Measurements from ENCODE around the gene PDCD1. TPM values are rescaled to one million over a fixed set of nuclear protein-coding genes. Genes with fewer than 3 reads are reported as not detected.

PDCD1 gene
- total RNA-seq, 5 donors from 2014 or later (not counting 1 experiment from before 2014, with no cell fraction given) = 1.3 to 6.8 (median 5.2) TPM

DNA sequence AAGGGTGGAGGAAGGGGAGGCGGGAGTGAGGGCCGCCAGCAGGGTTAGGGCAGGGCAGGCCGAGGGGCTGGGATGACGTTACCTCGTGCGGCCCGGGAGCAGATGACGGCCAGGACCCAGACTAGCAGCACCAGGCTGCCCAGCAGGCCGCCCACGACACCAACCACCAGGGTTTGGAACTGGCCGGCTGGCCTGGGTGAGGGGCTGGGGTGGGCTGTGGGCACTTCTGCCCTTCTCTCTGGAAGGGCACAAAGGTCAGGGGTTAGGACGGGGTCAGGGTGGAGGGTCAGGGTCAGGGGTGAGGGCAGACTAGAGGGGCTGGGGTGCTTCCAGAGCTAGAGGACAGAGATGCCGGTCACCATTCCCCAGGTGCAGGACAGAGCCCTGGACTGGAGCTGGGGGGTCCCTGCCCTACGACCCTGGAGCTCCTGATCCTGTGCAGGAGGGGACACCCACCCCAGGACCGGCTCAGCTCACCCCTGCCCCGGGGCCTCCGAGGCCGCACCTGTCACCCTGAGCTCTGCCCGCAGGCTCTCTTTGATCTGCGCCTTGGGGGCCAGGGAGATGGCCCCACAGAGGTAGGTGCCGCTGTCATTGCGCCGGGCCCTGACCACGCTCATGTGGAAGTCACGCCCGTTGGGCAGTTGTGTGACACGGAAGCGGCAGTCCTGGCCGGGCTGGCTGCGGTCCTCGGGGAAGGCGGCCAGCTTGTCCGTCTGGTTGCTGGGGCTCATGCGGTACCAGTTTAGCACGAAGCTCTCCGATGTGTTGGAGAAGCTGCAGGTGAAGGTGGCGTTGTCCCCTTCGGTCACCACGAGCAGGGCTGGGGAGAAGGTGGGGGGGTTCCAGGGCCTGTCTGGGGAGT, 6.3 kb downstream of the PDCD1 start:
- H3K4me3 ChIP-seq (ENCODE audit: control insufficient read depth in 1 of 2, extremely low read depth in 1 of 2, low read length in 1 of 2) = no peak overlapping the region
- peaks cover 0 to 5% of the 10 kb centered on the region in 2 donors for H3K36me3 ChIP-seq (ENCODE audit: control insufficient read depth in 2 of 2, extremely low read depth in 1 of 2, insufficient read depth in 1 of 2, low read length in 1 of 2)
- 91% methylated on average over 35 of the region's 39 CpGs for WGBS (ENCODE audit: insufficient coverage)
- peaks cover 0 to 41% of the 10 kb centered on the region in 2 experiments for H3K4me1 ChIP-seq (ENCODE audit: control insufficient read depth in 1 of 2, extremely low read depth in 1 of 2, insufficient read depth in 2 of 2, low read length in 2 of 2)
- Mint-ChIP-seq H3K4me1 (peaks cover 6 to 13% (median 6%) of the 10 kb centered on the region in 3 donors), H3K27me3 (no peaks in the 10 kb centered on the region), H3K27ac (no peak overlapping the region), H3K36me3 (no peaks in the 10 kb centered on the region), H3K9me3 (no peaks in the 10 kb centered on the region), H3K4me3 (no peak overlapping the region)
- ChIA-PET POLR2A (no interaction called here), CTCF (interaction anchor here in 1 of 2 donors (0.5 kb wide), 1 partner anchor 21 kb away, joined by 4 read pairs; no protein-coding TSS in a partner anchor)
- DNase-seq (peak in 1 of 35 experiments; percentile 19), ATAC-seq (replicated peaks in 1 of 4) (no peak)
- no peaks in the 10 kb centered on the region for H3K9me3 ChIP-seq
- H3K27me3 ChIP-seq (replicated peaks in 1 of 2; ENCODE audit: control insufficient read depth in 2 of 2, extremely low read depth in 1 of 2, insufficient read depth in 2 of 2, low read length in 1 of 2) = peaks cover 0 to 7% of the 10 kb centered on the region in 2 experiments
- H3K27ac ChIP-seq (ENCODE audit: low read length) = no peak overlapping the region

DNA sequence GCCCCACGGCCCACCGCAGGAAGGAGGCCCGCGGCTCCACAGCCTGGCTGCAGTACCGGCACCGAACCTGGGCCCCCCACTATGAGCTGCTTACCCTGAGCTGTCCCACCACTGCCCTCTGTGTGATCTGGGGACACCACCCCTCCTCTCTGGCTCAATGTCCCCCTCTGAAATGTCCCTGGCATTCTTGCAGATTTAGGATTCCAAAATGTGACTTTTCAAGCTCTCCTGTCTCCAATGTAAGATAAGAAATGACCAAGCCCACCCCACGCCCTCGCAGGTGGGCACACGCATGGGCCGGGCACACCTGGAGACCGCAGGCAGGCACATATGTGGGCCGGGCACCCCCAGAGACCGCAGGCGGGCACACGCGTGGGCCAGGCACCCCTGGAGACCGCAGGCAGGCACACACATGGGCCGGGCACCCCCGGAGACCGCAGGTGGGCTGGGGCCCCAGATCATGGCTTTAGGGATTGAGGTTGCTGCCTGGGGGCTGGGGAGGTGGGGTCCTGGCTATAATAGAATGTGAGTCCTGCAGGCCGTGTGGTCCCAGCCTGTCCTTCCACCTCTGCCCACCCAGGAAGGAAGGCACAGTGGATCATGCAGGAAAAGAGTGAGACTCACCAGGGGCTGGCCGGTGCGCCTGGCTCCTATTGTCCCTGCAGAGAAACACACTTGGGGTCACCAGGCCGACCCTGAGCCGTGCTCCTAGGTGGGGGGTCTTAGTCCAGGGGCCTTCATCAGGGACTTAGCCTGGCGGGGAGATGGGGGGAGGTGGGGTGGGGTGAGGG, 7.2 kb downstream of the PDCD1 start:
- CTCF ChIA-PET = interaction anchor here in 1 of 2 donors (0.5 kb wide), 1 partner anchor 22 kb away, joined by 4 read pairs; no protein-coding TSS in a partner anchor
- peaks cover 2 to 10% (median 4%) of the 10 kb centered on the region in 3 donors for H3K4me1 Mint-ChIP-seq
- no peak overlapping the region for H3K27ac Mint-ChIP-seq

DNA sequence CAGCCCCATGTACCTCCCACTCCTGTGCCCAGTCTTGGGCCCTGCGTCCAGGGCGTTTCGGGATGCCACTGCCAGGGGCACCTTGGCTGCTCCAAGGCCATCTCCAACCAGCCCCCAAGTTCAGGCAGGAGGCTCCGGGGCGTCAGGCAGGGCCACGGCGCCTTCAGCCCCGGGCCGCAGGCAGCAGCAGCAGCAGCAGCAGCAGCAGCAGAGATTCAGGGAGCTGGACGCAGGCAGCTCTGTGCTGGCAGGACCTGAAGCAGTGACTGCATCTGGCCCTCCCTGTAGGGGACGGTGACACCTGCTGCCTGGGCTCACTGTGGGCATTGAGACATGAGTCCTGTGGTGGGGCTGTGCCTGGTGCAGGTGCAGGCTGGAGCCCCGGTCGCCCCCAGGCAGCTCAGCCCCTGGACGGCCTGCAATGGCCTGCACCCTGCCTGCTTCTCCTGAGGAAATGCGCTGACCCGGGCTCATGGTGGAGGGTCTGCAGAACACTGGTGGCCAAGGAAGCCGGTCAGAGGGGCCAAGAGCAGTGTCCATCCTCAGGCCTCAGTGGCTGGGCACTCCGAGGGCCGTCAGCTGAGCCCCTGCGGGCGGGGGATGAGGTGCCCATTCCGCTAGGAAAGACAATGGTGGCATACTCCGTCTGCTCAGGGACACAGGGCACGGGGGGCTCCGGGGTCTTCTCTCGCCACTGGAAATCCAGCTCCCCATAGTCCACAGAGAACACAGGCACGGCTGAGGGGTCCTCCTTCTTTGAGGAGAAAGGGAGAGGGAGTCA, 8.0 kb downstream of the PDCD1 start:
- no peak overlapping the region for H3K27ac ChIP-seq (ENCODE audit: low read length)
- H3K36me3 ChIP-seq (ENCODE audit: control insufficient read depth in 2 of 2, extremely low read depth in 1 of 2, insufficient read depth in 1 of 2, low read length in 1 of 2) = peaks cover 0 to 5% of the 10 kb centered on the region in 2 donors
- H3K9me3 ChIP-seq = no peaks in the 10 kb centered on the region
- Mint-ChIP-seq H3K9me3 (no peaks in the 10 kb centered on the region), H3K4me3 (no peak overlapping the region), H3K27ac (no peak overlapping the region), H3K36me3 (no peaks in the 10 kb centered on the region), H3K27me3 (peaks cover 0 to 2% of the 10 kb centered on the region in 2 donors), H3K4me1 (peaks cover 7 to 11% (median 10%) of the 10 kb centered on the region in 3 donors)
- CTCF ChIA-PET = interaction anchor here in 1 of 2 donors (0.6 kb wide), 1 partner anchor 1641 kb away, joined by 3 read pairs; no protein-coding TSS in a partner anchor
- DNase-seq (no peak), ATAC-seq (replicated peaks in 1 of 4) (no peak)
- POLR2A ChIA-PET = no interaction called here
- H3K4me1 ChIP-seq (ENCODE audit: control insufficient read depth in 1 of 2, extremely low read depth in 1 of 2, insufficient read depth in 2 of 2, low read length in 2 of 2) = peaks cover 0 to 32% of the 10 kb centered on the region in 2 experiments
- WGBS (ENCODE audit: insufficient coverage) = 93% methylated on average over 20 of the region's 27 CpGs
- H3K4me3 ChIP-seq (ENCODE audit: control insufficient read depth in 1 of 2, extremely low read depth in 1 of 2, low read length in 1 of 2) = no peak overlapping the region
- H3K27me3 ChIP-seq (replicated peaks in 1 of 2; ENCODE audit: control insufficient read depth in 2 of 2, extremely low read depth in 1 of 2, insufficient read depth in 2 of 2, low read length in 1 of 2) = peaks cover 0 to 7% of the 10 kb centered on the region in 2 experiments

More for the DNA sequence above, 7.2 kb downstream of the PDCD1 start:
- WGBS (ENCODE audit: insufficient coverage) = 94% methylated on average over 21 of the region's 26 CpGs
- H3K27me3 ChIP-seq (replicated peaks in 1 of 2; ENCODE audit: control insufficient read depth in 2 of 2, extremely low read depth in 1 of 2, insufficient read depth in 2 of 2, low read length in 1 of 2) = peaks cover 0 to 7% of the 10 kb centered on the region in 2 experiments
- no peak overlapping the region for H3K27ac ChIP-seq (ENCODE audit: low read length)
- H3K4me3 Mint-ChIP-seq = no peak overlapping the region
- peaks cover 0 to 33% of the 10 kb centered on the region in 2 experiments for H3K4me1 ChIP-seq (ENCODE audit: control insufficient read depth in 1 of 2, extremely low read depth in 1 of 2, insufficient read depth in 2 of 2, low read length in 2 of 2)
- H3K4me3 ChIP-seq (ENCODE audit: control insufficient read depth in 1 of 2, extremely low read depth in 1 of 2, low read length in 1 of 2) = no peak overlapping the region
- no peaks in the 10 kb centered on the region for H3K9me3 Mint-ChIP-seq
- peaks cover 0 to 2% of the 10 kb centered on the region in 2 donors for H3K27me3 Mint-ChIP-seq
- no peaks in the 10 kb centered on the region for H3K9me3 ChIP-seq
- ATAC-seq (replicated peaks in 1 of 4) (no peak), DNase-seq (no peak)
- H3K36me3 Mint-ChIP-seq = no peaks in the 10 kb centered on the region
- POLR2A ChIA-PET = no interaction called here
- H3K36me3 ChIP-seq (ENCODE audit: control insufficient read depth in 2 of 2, extremely low read depth in 1 of 2, insufficient read depth in 1 of 2, low read length in 1 of 2) = peaks cover 0 to 5% of the 10 kb centered on the region in 2 donors

DNA sequence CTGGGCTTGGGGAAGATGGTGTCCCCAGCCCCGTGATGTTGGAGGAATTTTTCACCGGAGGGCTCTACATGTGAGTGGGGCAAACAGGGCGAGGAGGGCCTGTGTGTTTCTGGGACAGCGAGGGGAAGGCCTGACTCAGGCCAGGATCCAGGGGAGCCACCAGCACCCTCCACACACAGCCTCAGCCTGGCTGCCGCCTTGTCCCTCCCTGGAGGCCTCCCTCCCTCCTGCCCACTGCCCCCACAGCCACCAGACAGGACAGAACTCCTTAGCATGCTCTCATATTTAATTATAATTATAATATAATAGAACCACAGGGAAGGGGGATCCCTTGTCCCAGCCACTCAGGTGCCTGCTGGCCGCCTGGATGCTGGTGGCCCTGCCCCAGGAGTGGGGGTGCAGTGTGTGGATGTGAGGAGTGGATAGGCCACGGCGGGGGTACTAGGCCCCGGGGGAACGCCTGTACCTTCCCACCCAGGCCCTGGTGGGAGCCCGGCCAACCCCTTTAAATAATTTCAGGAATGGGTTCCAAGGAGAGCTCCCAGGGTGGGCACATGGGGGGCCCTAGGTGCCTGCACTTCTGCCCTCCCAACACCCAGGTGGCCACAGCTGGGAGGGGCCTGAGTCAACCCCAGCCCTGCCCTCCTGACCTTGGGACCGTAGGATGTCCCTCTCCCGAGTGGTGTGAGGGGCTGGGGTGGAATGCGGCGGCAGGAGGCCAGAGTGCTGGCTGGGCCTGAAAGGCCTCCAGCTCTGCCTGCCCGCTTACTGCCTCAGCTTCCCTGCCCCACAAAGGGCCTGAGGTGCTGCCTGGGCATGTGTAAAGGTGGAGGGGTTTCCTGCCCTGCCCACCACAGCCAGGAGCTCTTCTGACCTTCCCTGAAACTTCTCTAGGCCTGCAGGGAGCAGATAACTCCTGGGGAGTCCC, 8.8 kb downstream of the PDCD1 start:
- H3K36me3 ChIP-seq (ENCODE audit: control insufficient read depth in 2 of 2, extremely low read depth in 1 of 2, insufficient read depth in 1 of 2, low read length in 1 of 2) = peaks cover 0 to 5% of the 10 kb centered on the region in 2 donors
- Mint-ChIP-seq H3K36me3 (no peaks in the 10 kb centered on the region), H3K4me3 (no peak overlapping the region), H3K27ac (no peak overlapping the region), H3K4me1 (peaks cover 15 to 18% (median 16%) of the 10 kb centered on the region in 3 donors), H3K27me3 (peaks cover 0 to 2% of the 10 kb centered on the region in 2 donors), H3K9me3 (no peaks in the 10 kb centered on the region)
- 100% methylated on average over 2 of the region's 16 CpGs for WGBS (ENCODE audit: insufficient coverage)
- peaks cover 4 to 29% of the 10 kb centered on the region in 2 experiments for H3K4me1 ChIP-seq (ENCODE audit: control insufficient read depth in 1 of 2, extremely low read depth in 1 of 2, insufficient read depth in 2 of 2, low read length in 2 of 2)
- no peak overlapping the region for H3K4me3 ChIP-seq (ENCODE audit: control insufficient read depth in 1 of 2, extremely low read depth in 1 of 2, low read length in 1 of 2)
- no peak for DNase-seq
- no peaks in the 10 kb centered on the region for H3K9me3 ChIP-seq
- ChIA-PET POLR2A (no interaction called here), CTCF (no interaction called here)
- H3K27ac ChIP-seq (ENCODE audit: low read length) = no peak overlapping the region
- ATAC-seq (replicated peaks in 1 of 4) = no peak
- peaks cover 0 to 7% of the 10 kb centered on the region in 2 experiments for H3K27me3 ChIP-seq (replicated peaks in 1 of 2; ENCODE audit: control insufficient read depth in 2 of 2, extremely low read depth in 1 of 2, insufficient read depth in 2 of 2, low read length in 1 of 2)

DNA sequence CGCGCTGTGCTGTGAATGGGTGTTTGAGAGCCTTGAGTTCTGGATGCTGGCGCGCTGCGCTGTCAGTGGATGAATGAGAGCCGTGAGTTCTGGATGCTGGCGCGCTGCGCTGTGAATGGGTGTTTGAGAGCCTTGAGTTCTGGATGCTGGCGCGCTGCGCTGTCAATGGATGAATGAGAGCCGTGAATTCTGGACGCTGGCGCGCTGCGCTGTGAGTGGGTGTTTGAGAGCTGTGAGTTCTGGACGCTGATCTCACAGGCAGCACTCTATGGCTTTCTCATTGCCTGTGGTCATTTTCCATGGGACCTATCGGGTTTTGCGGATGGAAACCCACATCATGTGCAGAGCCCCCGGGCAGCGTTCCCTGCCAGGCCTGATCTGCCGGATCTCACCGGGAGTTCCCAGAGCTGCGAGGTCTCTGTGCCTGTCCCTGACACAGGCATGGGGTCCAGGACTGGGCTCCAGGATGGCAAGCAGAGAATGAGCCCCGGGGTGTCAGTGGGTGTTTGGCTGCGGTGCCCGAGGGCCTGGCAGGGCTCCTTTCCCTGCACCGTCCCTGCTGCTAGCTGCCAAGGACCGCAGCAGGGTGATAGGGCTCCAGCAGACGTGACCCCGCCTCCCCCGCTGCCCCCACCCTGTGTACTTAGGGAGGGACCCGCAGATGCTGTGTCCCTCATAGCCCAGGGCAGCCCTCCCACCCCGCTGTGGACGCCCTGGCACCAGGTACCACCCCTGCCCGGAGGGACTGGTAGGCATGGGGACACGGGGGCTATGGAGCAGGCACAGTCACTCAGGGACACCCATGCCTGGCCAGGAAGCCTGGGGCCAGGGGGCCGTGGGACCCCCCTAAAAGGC, 9.7 kb downstream of the PDCD1 start:
- 88% methylated on average over 37 of the region's 39 CpGs for WGBS (ENCODE audit: insufficient coverage)
- peaks cover 8 to 27% of the 10 kb centered on the region in 2 experiments for H3K4me1 ChIP-seq (ENCODE audit: control insufficient read depth in 1 of 2, extremely low read depth in 1 of 2, insufficient read depth in 2 of 2, low read length in 2 of 2)
- no peak overlapping the region for H3K4me3 Mint-ChIP-seq
- no peaks in the 10 kb centered on the region for H3K36me3 Mint-ChIP-seq
- no peak overlapping the region for H3K27ac ChIP-seq (ENCODE audit: low read length)
- peaks cover 20 to 22% (median 21%) of the 10 kb centered on the region in 3 donors for H3K4me1 Mint-ChIP-seq
- POLR2A ChIA-PET = no interaction called here
- ATAC-seq (replicated peaks in 1 of 4) (no peak), DNase-seq (no peak)
- no peaks in the 10 kb centered on the region for H3K9me3 Mint-ChIP-seq
- H3K9me3 ChIP-seq = no peaks in the 10 kb centered on the region
- H3K27ac Mint-ChIP-seq = no peak overlapping the region
- CTCF ChIA-PET = no interaction called here
- peaks cover 0 to 10% of the 10 kb centered on the region in 2 experiments for H3K27me3 ChIP-seq (replicated peaks in 1 of 2; ENCODE audit: control insufficient read depth in 2 of 2, extremely low read depth in 1 of 2, insufficient read depth in 2 of 2, low read length in 1 of 2)
- peaks cover 0 to 2% of the 10 kb centered on the region in 2 donors for H3K27me3 Mint-ChIP-seq
- peaks cover 0 to 5% of the 10 kb centered on the region in 2 donors for H3K36me3 ChIP-seq (ENCODE audit: control insufficient read depth in 2 of 2, extremely low read depth in 1 of 2, insufficient read depth in 1 of 2, low read length in 1 of 2)
- H3K4me3 ChIP-seq (ENCODE audit: control insufficient read depth in 1 of 2, extremely low read depth in 1 of 2, low read length in 1 of 2) = no peak overlapping the region
